Vagina (tissue), 2 donors: ENCODE measurements around the gene TRMT10B. TPM values are rescaled to one million over a fixed set of nuclear protein-coding genes. Genes with fewer than 3 reads are reported as not detected.

Experiments used
- DNase-seq, 2 donors: peaks; one replicate each; pipeline ENCODE4 v3.0.0-alpha.2; 2017; ENCODE audit errors: extremely low spot score in 2 of 2
- H3K27ac ChIP-seq: fragments of 200-600 bp; sonication (generic); one replicate; pipeline ENCODE4 v1.5.1; 2019
- H3K27me3 ChIP-seq: fragments of 200-600 bp; sonication (generic); one replicate; pipeline ENCODE4 v1.5.1; 2019
- H3K36me3 ChIP-seq, 2 donors: fragments of 200-600 bp; sonication (generic); one replicate each; pipeline ENCODE4 v1.5.1; 2017 to 2019
- H3K4me1 ChIP-seq: fragments of 200-600 bp; sonication (generic); one replicate; pipeline ENCODE4 v1.5.1; 2019
- H3K4me3 ChIP-seq, 2 donors: fragments of 200-600 bp; sonication (generic); 1 replicate in 1 of 2; 2 replicates in 1 of 2; pipeline ENCODE4 v1.5.1; 2016 to 2019
- H3K9me3 ChIP-seq: fragments of 200-600 bp; sonication (generic); one replicate; pipeline ENCODE4 v1.5.1; 2019
- POLR2A ChIP-seq, 2 donors: fragments of 450-650 bp; IDR thresholded peaks; one replicate each; pipeline ENCODE4 v1.6.1; 2017; ENCODE audit warnings: antibody characterized with exemption in 2 of 2, mild to moderate bottlenecking in 2 of 2, moderate library complexity in 2 of 2
- POLR2AphosphoS5 ChIP-seq, 2 donors: sonication (generic); formaldehyde crosslinking; IDR thresholded peaks; one replicate each; pipeline ENCODE4 v1.9.0; 2017; ENCODE audit warnings: antibody characterized with exemption in 2 of 2, mild to moderate bottlenecking in 2 of 2, low read depth in 1 of 2; ENCODE audit not compliant: insufficient read depth in 1 of 2
- intact Hi-C: fragments of 100-400 bp; cut with DNase I; formaldehyde crosslinking; loops from one replicate; pipeline ENCODE4 v1.15.1; 2023
- total RNA-seq: library from RNA; depleted of rRNA; stranded (reverse); fragments of >200 nt; gene quantifications from one replicate; pipeline ENCODE4 v1.2.3, GENCODE V29; 2016
- TF ChIP-seq, protein P1 (sequence below), 3 experiments: fragments of 450-650 bp in 2 of 3; fragments of 200-600 bp in 1 of 3; sonication (generic) in 1 of 3; IDR thresholded peaks; one replicate each; pipeline ENCODE4 v1.5.1; 2017 to 2019; ENCODE audit warnings: antibody characterized with exemption in 3 of 3, mild to moderate bottlenecking in 2 of 3, moderate library complexity in 2 of 3

The TRMT10B gene
- total RNA-seq, result 4.7 TPM

DNA sequence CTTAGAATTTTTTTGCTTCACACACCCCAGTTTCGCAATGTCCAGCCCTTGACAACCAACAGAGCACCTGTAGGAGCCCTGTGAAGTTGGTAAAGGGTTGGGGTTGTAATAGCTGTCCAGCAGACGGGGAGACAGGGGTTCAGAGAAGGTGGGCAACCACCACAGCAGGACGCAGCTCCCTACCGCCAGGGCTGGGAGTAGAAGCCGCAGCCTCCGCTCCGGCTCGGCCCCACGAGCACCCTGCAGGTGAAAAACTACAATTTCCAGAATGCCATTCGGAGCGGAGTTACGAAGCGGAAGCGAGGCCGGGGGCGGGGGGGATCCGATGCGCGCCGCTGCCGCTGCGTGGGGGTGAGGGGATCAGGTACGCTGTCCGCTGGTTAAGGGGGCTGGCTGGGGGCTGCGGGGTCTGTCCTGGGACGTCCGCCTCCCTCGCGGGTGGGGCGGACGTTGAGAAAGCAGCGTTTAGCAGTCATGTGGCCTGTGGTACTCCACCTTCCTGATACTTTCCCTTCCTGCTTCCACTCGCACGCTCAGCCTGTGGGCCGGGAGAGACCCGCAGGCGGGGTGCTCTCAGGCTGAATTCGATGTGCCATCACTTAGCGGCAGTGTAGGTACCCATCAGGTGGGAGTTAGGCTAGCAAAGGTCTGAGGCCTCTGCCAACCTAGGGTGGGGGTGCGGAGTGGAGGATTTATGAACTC lies at the start of gene TRMT10B:
Gene TRMT10B, plus strand, starts transcription at position 317 of the 702 bp plus-strand sequence. CDS start 8,127 bp downstream, outside the sequence.
- TF ChIP-seq POLR2AphosphoS5 (IDR thresholded peaks at IDR 0.05; ENCODE audit: insufficient read depth in 1 of 2, low read depth in 1 of 2), result peak in 1 of 2 donors; percentile 69
- TF ChIP-seq, protein P1, sequence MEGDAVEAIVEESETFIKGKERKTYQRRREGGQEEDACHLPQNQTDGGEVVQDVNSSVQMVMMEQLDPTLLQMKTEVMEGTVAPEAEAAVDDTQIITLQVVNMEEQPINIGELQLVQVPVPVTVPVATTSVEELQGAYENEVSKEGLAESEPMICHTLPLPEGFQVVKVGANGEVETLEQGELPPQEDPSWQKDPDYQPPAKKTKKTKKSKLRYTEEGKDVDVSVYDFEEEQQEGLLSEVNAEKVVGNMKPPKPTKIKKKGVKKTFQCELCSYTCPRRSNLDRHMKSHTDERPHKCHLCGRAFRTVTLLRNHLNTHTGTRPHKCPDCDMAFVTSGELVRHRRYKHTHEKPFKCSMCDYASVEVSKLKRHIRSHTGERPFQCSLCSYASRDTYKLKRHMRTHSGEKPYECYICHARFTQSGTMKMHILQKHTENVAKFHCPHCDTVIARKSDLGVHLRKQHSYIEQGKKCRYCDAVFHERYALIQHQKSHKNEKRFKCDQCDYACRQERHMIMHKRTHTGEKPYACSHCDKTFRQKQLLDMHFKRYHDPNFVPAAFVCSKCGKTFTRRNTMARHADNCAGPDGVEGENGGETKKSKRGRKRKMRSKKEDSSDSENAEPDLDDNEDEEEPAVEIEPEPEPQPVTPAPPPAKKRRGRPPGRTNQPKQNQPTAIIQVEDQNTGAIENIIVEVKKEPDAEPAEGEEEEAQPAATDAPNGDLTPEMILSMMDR (IDR thresholded peaks at IDR 0.05), result peak in 1 of 3 experiments; percentile 20
- TF ChIP-seq POLR2A (IDR thresholded peaks at IDR 0.05), result no peak
- Histone ChIP-seq H3K9me3 (no peaks in the 10 kb centered on the region), H3K4me1 (peaks cover 21% of the 10 kb centered on the region), H3K27me3 (no peaks in the 10 kb centered on the region), H3K36me3 (no peaks in the 10 kb centered on the region), H3K4me3 (peak within 1 kb of the TSS; percentile 86 to 94), H3K27ac (peak within 1 kb of the TSS; percentile 89)
- intact Hi-C loops, result no loop called here
- DNase-seq, result no peak

GRCh38 chr9:37705787-37706186 lies 47.8 kb upstream of the TRMT10B start:
- intact Hi-C loops, result no loop called here
- H3K27me3 ChIP-seq, result no peaks in the 10 kb centered on the region
- no peaks in the 10 kb centered on the region for H3K4me1 ChIP-seq
- TF ChIP-seq POLR2A (IDR thresholded peaks at IDR 0.05), result no peak
- TF ChIP-seq, protein P1 (IDR thresholded peaks at IDR 0.05), result no peak
- no peak for TF ChIP-seq POLR2AphosphoS5 (IDR thresholded peaks at IDR 0.05; ENCODE audit: insufficient read depth in 1 of 2, low read depth in 1 of 2)
- H3K9me3 ChIP-seq, result no peaks in the 10 kb centered on the region
- H3K4me3 ChIP-seq, result no peak overlapping the region
- no peak overlapping the region for H3K27ac ChIP-seq
- DNase-seq, result peak in 1 of 2 donors; percentile 6
- H3K36me3 ChIP-seq, result no peaks in the 10 kb centered on the region

GRCh38 chr9:37706290-37706689 lies 47.3 kb upstream of the TRMT10B start:
- Histone ChIP-seq H3K36me3 (no peaks in the 10 kb centered on the region), H3K4me1 (no peaks in the 10 kb centered on the region), H3K27me3 (no peaks in the 10 kb centered on the region), H3K9me3 (no peaks in the 10 kb centered on the region), H3K27ac (no peak overlapping the region), H3K4me3 (no peak overlapping the region)
- DNase-seq, result no peak
- intact Hi-C loops, result no loop called here
- TF ChIP-seq POLR2AphosphoS5 (IDR thresholded peaks at IDR 0.05; ENCODE audit: insufficient read depth in 1 of 2, low read depth in 1 of 2) (no peak), POLR2A (IDR thresholded peaks at IDR 0.05) (no peak)
- TF ChIP-seq, protein P1 (IDR thresholded peaks at IDR 0.05), result no peak

DNA sequence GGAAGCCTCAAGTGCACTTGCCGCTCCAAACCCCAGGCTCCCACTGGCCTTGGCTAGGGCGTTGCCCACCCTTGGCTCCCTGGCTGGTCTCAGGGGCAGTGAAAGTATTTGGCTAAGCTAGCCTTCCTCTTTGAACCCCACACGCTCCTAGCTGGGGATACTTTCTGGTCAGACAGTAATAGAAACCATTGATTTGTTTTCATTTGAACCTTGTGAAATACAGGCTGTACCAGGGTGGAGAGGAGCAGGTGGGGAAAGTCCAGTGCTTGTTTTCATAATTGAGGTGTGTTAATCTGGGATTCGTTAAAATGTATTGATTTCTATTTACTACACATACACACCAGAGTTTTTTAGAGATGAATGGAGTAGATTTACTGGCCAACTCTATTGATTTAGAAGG lies 45.9 kb upstream of the TRMT10B start:
- no peak for DNase-seq
- Histone ChIP-seq H3K4me1 (no peaks in the 10 kb centered on the region), H3K36me3 (no peaks in the 10 kb centered on the region), H3K4me3 (no peak overlapping the region), H3K27me3 (no peaks in the 10 kb centered on the region), H3K9me3 (no peaks in the 10 kb centered on the region), H3K27ac (no peak overlapping the region)
- intact Hi-C loops, result no loop called here
- TF ChIP-seq, protein P1 (IDR thresholded peaks at IDR 0.05), result no peak
- TF ChIP-seq POLR2A (IDR thresholded peaks at IDR 0.05), result no peak
- TF ChIP-seq POLR2AphosphoS5 (IDR thresholded peaks at IDR 0.05; ENCODE audit: insufficient read depth in 1 of 2, low read depth in 1 of 2), result no peak

DNA sequence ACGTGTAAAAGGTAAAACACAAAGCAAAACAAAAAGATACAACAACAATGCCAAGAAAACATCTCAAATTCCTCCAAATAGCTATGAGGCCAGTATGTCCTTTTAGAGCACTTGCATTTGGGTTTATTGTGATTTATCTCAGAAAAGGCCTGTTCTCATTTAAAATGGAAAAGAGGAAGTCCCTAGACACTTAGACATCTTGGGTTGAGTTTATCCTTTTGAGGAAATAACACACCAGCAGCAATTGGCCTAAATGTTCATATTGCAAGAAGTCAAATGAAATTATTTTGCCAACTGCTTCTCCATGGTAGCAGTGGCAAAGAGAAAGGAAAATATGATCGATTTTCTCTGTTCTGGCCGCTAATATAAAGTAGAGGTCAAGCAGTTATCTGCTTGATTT lies 43.6 kb upstream of the TRMT10B start:
- intact Hi-C loops, result no loop called here
- no peak for DNase-seq
- H3K9me3 ChIP-seq, result no peaks in the 10 kb centered on the region
- TF ChIP-seq POLR2AphosphoS5 (IDR thresholded peaks at IDR 0.05; ENCODE audit: insufficient read depth in 1 of 2, low read depth in 1 of 2) (no peak), POLR2A (IDR thresholded peaks at IDR 0.05) (no peak)
- TF ChIP-seq, protein P1 (IDR thresholded peaks at IDR 0.05), result no peak
- H3K27ac ChIP-seq, result no peak overlapping the region
- H3K36me3 ChIP-seq, result no peaks in the 10 kb centered on the region
- no peak overlapping the region for H3K4me3 ChIP-seq
- H3K27me3 ChIP-seq, result no peaks in the 10 kb centered on the region
- no peaks in the 10 kb centered on the region for H3K4me1 ChIP-seq
